Heart right ventricle (tissue), 16 donors: ENCODE results near the gene MORN5. TPM values are rescaled to one million over a fixed set of nuclear protein-coding genes. Genes with fewer than 3 reads are reported as not detected.

ENCODE experiments used
- ATAC-seq, 8 donors: fragments of 200-7000 bp; cut with Tn5 transposase; one replicate each; pipeline ENCODE4 v1.9.1; 2020; ENCODE audit warnings: mild to moderate bottlenecking in 8 of 8, moderate library complexity in 8 of 8, moderate number of reproducible peaks in 1 of 8
- DNase-seq, 2 donors: peaks; one replicate each; pipeline ENCODE4 v3.0.0-alpha.2; 2020
- H3K27ac ChIP-seq, 10 donors: fragments of 200-600 bp; sonication (generic) in 2 of 10; one replicate each; pipeline versions ENCODE4 v1.5.0 to v1.8.0; 2020 to 2022; ENCODE audit warnings: mild to moderate bottlenecking in 3 of 10
- H3K27me3 ChIP-seq, 7 donors: fragments of 200-600 bp; one replicate each; pipeline ENCODE4 v1.8.0; 2021 to 2022; ENCODE audit warnings: mild to moderate bottlenecking in 2 of 7
- H3K36me3 ChIP-seq, 9 donors: fragments of 200-600 bp; sonication (generic) in 1 of 9; one replicate each; pipeline versions ENCODE4 v1.5.0 to v1.8.0; 2020 to 2022; ENCODE audit warnings: mild to moderate bottlenecking in 2 of 9
- H3K4me1 ChIP-seq, 9 donors: fragments of 200-600 bp; sonication (generic) in 1 of 9; one replicate each; pipeline versions ENCODE4 v1.5.0 to v1.8.0; 2020 to 2022; ENCODE audit warnings: mild to moderate bottlenecking in 4 of 9
- H3K4me3 ChIP-seq, 10 donors: fragments of 200-600 bp; sonication (generic) in 2 of 10; one replicate each; pipeline versions ENCODE4 v1.5.0 to v1.8.0; 2020 to 2022; ENCODE audit warnings: mild to moderate bottlenecking in 7 of 10, moderate library complexity in 2 of 10
- H3K9me3 ChIP-seq, 11 donors: fragments of 200-600 bp in 10 of 11; sonication (generic) in 2 of 11; one replicate each; pipeline versions ENCODE4 v1.5.0 to v1.8.0; 2013 to 2022; ENCODE audit warnings: mild to moderate bottlenecking in 2 of 11, control low read depth in 1 of 11, moderate library complexity in 1 of 11
- WGBS, 2 donors: extraction: QIAGEN DNeasy Blood & Tissue Kit; methylation state at CpG; one replicate each; pipeline ENCODE4 v1.1.7; 2013; ENCODE audit warnings: inconsistent platforms in 1 of 2; 5-methylcytosine and 5-hydroxymethylcytosine counted together
- intact Hi-C, 10 donors: fragments of 100-400 bp; cut with DNase I; formaldehyde crosslinking; loops; one replicate each; pipeline versions ENCODE4 v1.11.1 to v1.14.2; 2022
- microRNA-seq, 2 donors: library from miRNA; unstranded; fragments of <30 nt; microRNA quantifications; one replicate each; pipeline ENCODE4 v1.2.0, GENCODE V29; 2021
- polyA plus RNA-seq, 2 donors: library from polyadenylated mRNA; stranded (reverse); fragments of 200-250 nt; gene quantifications; one replicate each; pipeline ENCODE4 v1.2.3, GENCODE V29; 2013
- total RNA-seq, 10 donors: library from RNA; stranded (reverse); fragmentation: NEBNext Ultra II Directional in 3 of 10; extraction: Animal tissue kit (Norgen Biotek cat#: 25700) in 3 of 10; gene quantifications; one replicate each; pipeline versions ENCODE4 v1.2.1 to v1.2.4, GENCODE V29; 2021 to 2023
- TF ChIP-seq, protein P1 (sequence below), 9 donors: fragments of 200-600 bp; sonication (generic) in 2 of 9; IDR thresholded peaks; one replicate each; pipeline versions ENCODE4 v1.5.0 to v1.8.0; 2021 to 2022; ENCODE audit warnings: antibody characterized with exemption in 9 of 9, mild to moderate bottlenecking in 5 of 9, moderate library complexity in 1 of 9
- donor health status: Arrhythmogenic right ventricular cardiomyopathy.
- donor health status: ischemic (EF 13 %, LVEDD 7.1; RV severe dilation, severe dysfunction).
- donor health status: healthy with polysubstance abuse.
- donor health status: DM: no; HTN: yes; CAD: no.
- donor health status: DM: no; HTN: no; CAD: no.
- donor health status: ischemic (EF 25% LVEDD 6.9; RV normal size, moderate dysfunction).
- donor health status: ischemic (EF 25% LVEDD 5.7; RV mildly dilated, moderate dysfunction).
- donor health status: healthy.
- donor health status: DM: yes; HTN: yes; CAD: no.
- donor health status: Ischemic cardiomyopathy.
- donor health status: ischemic (EF 35%, LVEDD 5.7; RV mildly dilated, moderate dysfunction).
- donor health status: nonischemic (EF 11% LVEDD 7.7; RV severe dilation, severe dysfunction).
- donor health status: DM: yes; HTN: yes; CAD: no.
- donor health status: PGD.
- donor health status: ischemic (EF 29% LVEDD 5.4; RV normal size, mild dysfunction).
- donor health status: nonischemic (EF 23%, LVEDD 6.1; RV moderate dilation, normal function).

Gene MORN5
- total and polyA plus RNA-seq, 12 donors, result not detected

DNA sequence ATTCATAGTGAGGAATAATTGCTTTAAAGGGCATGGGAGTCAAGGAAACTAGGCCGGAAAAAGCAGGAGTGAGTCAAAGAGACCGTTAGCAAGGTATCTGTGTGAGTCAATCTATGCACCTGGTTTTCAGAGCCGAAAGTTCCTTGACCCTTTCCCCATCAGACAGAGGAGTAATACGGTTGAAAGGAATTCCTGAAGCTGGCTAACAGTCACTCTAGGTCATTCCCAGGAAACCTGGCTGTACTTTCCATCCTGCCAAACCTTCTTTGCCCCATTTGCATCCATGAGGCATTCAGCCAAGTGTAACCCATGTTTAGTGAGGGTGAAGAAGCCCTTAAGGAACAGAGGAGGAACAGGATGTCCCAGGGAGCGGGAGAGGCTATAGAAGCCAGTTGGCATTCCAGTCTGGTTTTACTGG, 88.7 kb downstream of the MORN5 start:
- no peak overlapping the region for H3K4me3 ChIP-seq
- H3K9me3 ChIP-seq, result no peaks in the 10 kb centered on the region
- H3K27ac ChIP-seq, result no peak overlapping the region
- WGBS, 2 donors, result 70 to 76% methylated on average over 5 of the region's 5 CpGs
- H3K27me3 ChIP-seq, result no peaks in the 10 kb centered on the region
- ATAC-seq, result peak in 1 of 8 donors; percentile 20
- H3K4me1 ChIP-seq, result peaks cover 2 to 41% (median 17%) of the 10 kb centered on the region in 9 donors
- peaks cover 0 to 100% (median 50%) of the 10 kb centered on the region in 9 donors for H3K36me3 ChIP-seq
- intact Hi-C loops, result no loop called here
- TF ChIP-seq, protein P1, sequence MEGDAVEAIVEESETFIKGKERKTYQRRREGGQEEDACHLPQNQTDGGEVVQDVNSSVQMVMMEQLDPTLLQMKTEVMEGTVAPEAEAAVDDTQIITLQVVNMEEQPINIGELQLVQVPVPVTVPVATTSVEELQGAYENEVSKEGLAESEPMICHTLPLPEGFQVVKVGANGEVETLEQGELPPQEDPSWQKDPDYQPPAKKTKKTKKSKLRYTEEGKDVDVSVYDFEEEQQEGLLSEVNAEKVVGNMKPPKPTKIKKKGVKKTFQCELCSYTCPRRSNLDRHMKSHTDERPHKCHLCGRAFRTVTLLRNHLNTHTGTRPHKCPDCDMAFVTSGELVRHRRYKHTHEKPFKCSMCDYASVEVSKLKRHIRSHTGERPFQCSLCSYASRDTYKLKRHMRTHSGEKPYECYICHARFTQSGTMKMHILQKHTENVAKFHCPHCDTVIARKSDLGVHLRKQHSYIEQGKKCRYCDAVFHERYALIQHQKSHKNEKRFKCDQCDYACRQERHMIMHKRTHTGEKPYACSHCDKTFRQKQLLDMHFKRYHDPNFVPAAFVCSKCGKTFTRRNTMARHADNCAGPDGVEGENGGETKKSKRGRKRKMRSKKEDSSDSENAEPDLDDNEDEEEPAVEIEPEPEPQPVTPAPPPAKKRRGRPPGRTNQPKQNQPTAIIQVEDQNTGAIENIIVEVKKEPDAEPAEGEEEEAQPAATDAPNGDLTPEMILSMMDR (IDR thresholded peaks at IDR 0.05), result no peak
- no peak for DNase-seq

Small RNAs within 50 kb of the gene (microRNA-seq; reads per million reads assigned to microRNA genes)
- gene MIR4478, result 0 reads per million in 2 donors

Other genes starting within 250 kb of the MORN5 start
- gene TTLL11, start 66.6 kb upstream of the MORN5 start, total RNA-seq, result 1 to 10 TPM; 5.2 to 8.7 (median 5.9) TPM
- gene TTLL11, start 66.6 kb upstream of the MORN5 start, polyA plus RNA-seq, result 1 to 10 TPM; 2.6 to 4.7 TPM
- 100 to 1,000 TPM; 222 to 327 (median 310) TPM for gene NDUFA8, start 129 bp upstream of the MORN5 start, total RNA-seq
- 100 to 1,000 TPM; 371 to 739 TPM for gene NDUFA8, start 129 bp upstream of the MORN5 start, polyA plus RNA-seq
- 1 to 10 TPM; 1.9 to 9.4 (median 4.8) TPM for gene LHX6, start 69.0 kb downstream of the MORN5 start, total RNA-seq
- 1 to 10 TPM; 7.3 to 7.5 TPM for gene LHX6, start 69.0 kb downstream of the MORN5 start, polyA plus RNA-seq
- 10 to 100 TPM; 36.2 to 47.6 (median 43.4) TPM for gene RBM18, start 104.9 kb downstream of the MORN5 start, total RNA-seq
- gene RBM18, start 104.9 kb downstream of the MORN5 start, polyA plus RNA-seq, result 10 to 100 TPM in 1 of 2 donors, 1 to 10 TPM in 1; 6.0 to 13.6 TPM
- gene MRRF, start 105.0 kb downstream of the MORN5 start, total RNA-seq, result 10 to 100 TPM; 30.3 to 45.9 (median 39.1) TPM
- 10 to 100 TPM; 35.0 to 37.7 TPM for gene MRRF, start 105.0 kb downstream of the MORN5 start, polyA plus RNA-seq
- gene PTGS1, start 211.1 kb downstream of the MORN5 start, total RNA-seq, result 10 to 100 TPM in 1 of 10 donors, 1 to 10 TPM in 9; 1.1 to 15.6 (median 4.0) TPM
- 1 to 10 TPM in 1 of 2 donors, under 1 TPM in 1; 0.95 to 2.9 TPM for gene PTGS1, start 211.1 kb downstream of the MORN5 start, polyA plus RNA-seq